DMS53 treated with DMSO at 0.1 percent for 48 hours (cell line): ENCODE results near the gene CFHR2.

Source experiments
- DNase-seq: peaks from one replicate; lab custom pipeline; 2025; ENCODE audit not compliant: unreplicated experiment; lab: John Stamatoyannopoulos, UW

Gene CFHR2

GRCh38 chr1:196997423-196997822 lies 53.9 kb downstream of the CFHR2 start:
- DNase-seq: no peak

DNA sequence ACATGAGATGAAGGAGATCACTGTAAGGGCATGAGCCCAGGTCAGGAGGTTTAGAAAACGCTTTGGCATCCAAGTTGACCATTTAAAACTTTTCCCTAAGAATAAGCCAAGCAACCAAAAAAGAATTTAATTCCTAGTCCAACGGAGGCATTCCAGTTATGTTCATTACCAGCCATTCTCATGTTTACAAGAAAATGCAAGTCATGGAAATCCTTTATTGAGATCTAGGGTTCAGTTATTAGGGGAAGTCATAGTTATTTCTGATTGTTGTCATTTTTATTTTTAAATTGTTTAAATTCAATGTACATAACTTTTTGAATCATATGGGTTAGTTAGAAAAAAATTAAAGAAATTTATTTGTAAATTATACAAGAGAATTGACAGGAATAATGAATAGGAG lies 58.3 kb downstream of the CFHR2 start:
- DNase-seq: no peak

DNA sequence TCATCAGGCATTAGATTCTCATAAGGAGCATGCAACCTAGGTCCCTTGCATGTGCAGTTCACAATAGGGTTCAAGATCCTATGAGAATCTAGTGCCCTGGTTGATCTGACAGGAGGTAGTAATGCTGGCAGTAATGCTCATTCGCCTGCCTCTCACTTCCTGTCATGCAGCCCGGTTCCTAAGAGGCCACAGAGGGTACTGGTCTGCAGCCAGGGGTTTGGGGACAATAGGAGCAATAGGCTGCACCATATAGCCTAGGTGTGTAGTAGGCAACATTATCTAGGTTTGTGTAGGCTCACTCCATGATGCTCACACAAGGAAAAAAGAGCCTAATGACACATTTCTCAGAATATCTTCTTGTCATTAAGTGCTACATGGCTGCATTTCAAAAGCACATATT lies 59.6 kb downstream of the CFHR2 start:
- no peak for DNase-seq

GRCh38 chr1:197008861-197009260 lies 65.3 kb downstream of the CFHR2 start:
- DNase-seq: no peak
